Sigmoid colon (tissue), 7 donors: Measurements from ENCODE around the gene ZBTB5. TPM values are rescaled to one million over a fixed set of nuclear protein-coding genes. Genes with fewer than 3 reads are reported as not detected.

Source experiments
- DNase-seq: peaks from one replicate; pipeline ENCODE4 v3.0.0-alpha.2; 2019
- H3K27ac ChIP-seq, 4 donors: fragments of 200-600 bp; sonication (generic); one replicate each; pipeline ENCODE4 v1.5.1; 2016 to 2019; ENCODE audit warnings: mild to moderate bottlenecking in 1 of 4
- H3K27me3 ChIP-seq, 3 donors: fragments of 200-600 bp; sonication (generic); one replicate each; pipeline ENCODE4 v1.5.1; 2019; ENCODE audit warnings: mild to moderate bottlenecking in 1 of 3
- H3K36me3 ChIP-seq, 4 donors: fragments of 200-600 bp; sonication (generic); one replicate each; pipeline ENCODE4 v1.5.1; 2016 to 2019
- H3K4me1 ChIP-seq, 4 donors: fragments of 200-600 bp; sonication (generic); one replicate each; pipeline ENCODE4 v1.5.1; 2017 to 2019
- H3K4me3 ChIP-seq, 4 donors: fragments of 200-600 bp; sonication (generic); one replicate each; pipeline ENCODE4 v1.5.1; 2017 to 2019; ENCODE audit warnings: mild to moderate bottlenecking in 2 of 4, moderate library complexity in 1 of 4
- H3K9me3 ChIP-seq, 4 donors: fragments of 200-600 bp in 3 of 4; sonication (generic) in 3 of 4; one replicate each; pipeline versions ENCODE4 v1.5.1 to v1.6.1; 2013 to 2019
- EP300 ChIP-seq, 4 donors: sonication (generic); formaldehyde crosslinking; IDR thresholded peaks; one replicate each; pipeline ENCODE4 v1.6.1; 2017; ENCODE audit warnings: antibody characterized with exemption in 4 of 4
- POLR2A ChIP-seq, 2 donors: fragments of 450-650 bp; IDR thresholded peaks; one replicate each; pipeline ENCODE4 v1.6.1; 2016; ENCODE audit warnings: antibody characterized with exemption in 2 of 2, mild to moderate bottlenecking in 2 of 2, moderate library complexity in 2 of 2
- POLR2AphosphoS5 ChIP-seq, 4 donors: sonication (generic); formaldehyde crosslinking; IDR thresholded peaks; one replicate each; pipeline ENCODE4 v1.6.1; 2017; ENCODE audit warnings: antibody characterized with exemption in 4 of 4
- WGBS, 2 donors: extraction: QIAGEN DNeasy Blood & Tissue Kit; methylation state at CpG; one replicate each; pipeline ENCODE4 v1.1.7; 2013; 5-methylcytosine and 5-hydroxymethylcytosine counted together
- intact Hi-C: fragments of 100-400 bp; cut with DNase I; formaldehyde crosslinking; loops from one replicate; pipeline ENCODE4 v1.15.1; 2023
- polyA plus RNA-seq, 3 donors: library from polyadenylated mRNA; stranded (reverse); fragments of 200-250 nt; gene quantifications; one replicate each; pipeline ENCODE4 v1.2.3, GENCODE V29; 2013
- total RNA-seq, 4 donors: library from RNA; depleted of rRNA; stranded (reverse); fragments of >200 nt; gene quantifications; one replicate each; pipeline ENCODE4 v1.1.0, GENCODE V29; 2016
- TF ChIP-seq, protein P1 (sequence below), 4 experiments: fragments of 450-650 bp in 3 of 4; fragments of 200-600 bp in 1 of 4; IDR thresholded peaks; one replicate each; pipeline ENCODE4 v1.5.1; 2016 to 2019; ENCODE audit warnings: antibody characterized with exemption in 4 of 4, mild to moderate bottlenecking in 3 of 4, moderate library complexity in 2 of 4
- donor health status: healthy with polysubstance abuse.
- donor health status: Bipolar disorder and iron deficiency.
- donor health status: healthy.

The ZBTB5 gene
- total and polyA plus RNA-seq, 7 donors = 3.6 to 11.1 (median 7.7) TPM

DNA sequence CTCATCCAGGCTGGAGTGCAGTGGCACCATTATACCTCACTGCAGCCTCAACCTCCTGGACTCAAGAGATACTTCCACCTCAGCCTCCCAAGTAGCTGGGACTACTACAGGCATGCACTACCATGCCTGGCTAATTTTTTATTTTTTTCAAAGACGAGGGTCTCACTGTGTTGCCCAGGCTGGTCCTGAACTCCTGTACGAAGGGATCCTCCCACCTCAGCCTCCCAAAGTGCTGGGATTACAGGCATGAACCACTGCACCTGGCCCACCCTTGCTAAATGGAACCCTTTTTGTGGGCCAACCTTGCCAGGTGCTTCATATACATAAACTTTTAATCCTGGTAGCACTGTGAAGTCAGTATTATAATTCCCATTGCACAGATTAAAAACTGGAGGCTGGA lies 41.7 kb downstream of the ZBTB5 start:
- no peak for DNase-seq
- WGBS, 2 donors = 47 to 75% methylated on average over 2 of the region's 2 CpGs
- intact Hi-C loops = loop anchor here (5.0 kb wide), 3 partner anchors 39 to 169 kb away; partner anchors contain the start of genes POLR1E and TOMM5

GRCh38 chr9:37422289-37423104 lies 42.8 kb downstream of the ZBTB5 start, which contains the start of gene GRHPR:
TSS of gene GRHPR (plus strand) at chr9:37422696. CDS start at chr9:37422751, 55 bp downstream.
- 0 to 1% methylated on average over 56 of the region's 56 CpGs for WGBS, 2 donors
- Histone ChIP-seq H3K27me3 (no peaks in the 10 kb centered on the region), H3K36me3 (peaks cover 0 to 16% (median 9%) of the 10 kb centered on the region in 4 donors), H3K4me3 (peak within 1 kb of the TSS; percentile 72 to 91 (median 76)), H3K27ac (peak within 1 kb of the TSS; percentile 87 to 93 (median 88)), H3K9me3 (no peaks in the 10 kb centered on the region), H3K4me1 (peaks cover 0 to 38% (median 31%) of the 10 kb centered on the region in 4 donors)
- TF ChIP-seq POLR2A (IDR thresholded peaks at IDR 0.05) (peak; percentile 52 to 67), POLR2AphosphoS5 (IDR thresholded peaks at IDR 0.05) (peak; percentile 74 to 91 (median 86)), EP300 (IDR thresholded peaks at IDR 0.05) (no peak)
- TF ChIP-seq, protein P1, sequence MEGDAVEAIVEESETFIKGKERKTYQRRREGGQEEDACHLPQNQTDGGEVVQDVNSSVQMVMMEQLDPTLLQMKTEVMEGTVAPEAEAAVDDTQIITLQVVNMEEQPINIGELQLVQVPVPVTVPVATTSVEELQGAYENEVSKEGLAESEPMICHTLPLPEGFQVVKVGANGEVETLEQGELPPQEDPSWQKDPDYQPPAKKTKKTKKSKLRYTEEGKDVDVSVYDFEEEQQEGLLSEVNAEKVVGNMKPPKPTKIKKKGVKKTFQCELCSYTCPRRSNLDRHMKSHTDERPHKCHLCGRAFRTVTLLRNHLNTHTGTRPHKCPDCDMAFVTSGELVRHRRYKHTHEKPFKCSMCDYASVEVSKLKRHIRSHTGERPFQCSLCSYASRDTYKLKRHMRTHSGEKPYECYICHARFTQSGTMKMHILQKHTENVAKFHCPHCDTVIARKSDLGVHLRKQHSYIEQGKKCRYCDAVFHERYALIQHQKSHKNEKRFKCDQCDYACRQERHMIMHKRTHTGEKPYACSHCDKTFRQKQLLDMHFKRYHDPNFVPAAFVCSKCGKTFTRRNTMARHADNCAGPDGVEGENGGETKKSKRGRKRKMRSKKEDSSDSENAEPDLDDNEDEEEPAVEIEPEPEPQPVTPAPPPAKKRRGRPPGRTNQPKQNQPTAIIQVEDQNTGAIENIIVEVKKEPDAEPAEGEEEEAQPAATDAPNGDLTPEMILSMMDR (IDR thresholded peaks at IDR 0.05) = no peak
- intact Hi-C loops = loop anchor here (5.0 kb wide), 3 partner anchors 40 to 170 kb away; partner anchors contain the start of genes POLR1E and TOMM5
- DNase-seq = peak; percentile 93

More for the DNA sequence above, 41.7 kb downstream of the ZBTB5 start:
- Histone ChIP-seq H3K36me3 (peaks cover 6 to 26% (median 19%) of the 10 kb centered on the region in 4 donors), H3K27ac (peak overlapping the region in 1 of 4 donors; percentile 88), H3K4me1 (peaks cover 0 to 38% (median 31%) of the 10 kb centered on the region in 4 donors), H3K4me3 (peak overlapping the region; percentile 72 to 91 (median 76)), H3K27me3 (no peaks in the 10 kb centered on the region), H3K9me3 (no peaks in the 10 kb centered on the region)
- TF ChIP-seq, protein P1 (IDR thresholded peaks at IDR 0.05) = no peak
- TF ChIP-seq EP300 (IDR thresholded peaks at IDR 0.05) = no peak
- TF ChIP-seq POLR2A (IDR thresholded peaks at IDR 0.05) = no peak
- no peak for TF ChIP-seq POLR2AphosphoS5 (IDR thresholded peaks at IDR 0.05)

DNA sequence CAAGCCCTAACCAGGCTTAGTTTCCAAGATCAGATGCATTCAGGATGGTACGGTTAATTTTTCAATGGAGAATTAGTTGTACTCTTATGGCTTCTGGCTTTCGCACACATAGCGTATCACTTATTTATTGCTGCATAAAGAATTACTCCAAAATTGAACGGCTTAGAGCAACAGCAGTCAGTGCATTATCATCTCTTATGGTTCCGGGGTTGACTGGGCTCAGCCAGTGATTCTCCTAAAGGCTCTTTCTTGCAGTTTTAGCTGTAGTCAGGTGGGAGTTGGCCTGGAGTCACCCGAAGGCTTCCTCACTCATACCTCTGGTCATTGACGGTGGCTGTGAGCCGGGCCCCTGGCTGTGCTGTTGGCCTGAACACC lies 43.3 kb downstream of the ZBTB5 start:
- H3K9me3 ChIP-seq = no peaks in the 10 kb centered on the region

DNA sequence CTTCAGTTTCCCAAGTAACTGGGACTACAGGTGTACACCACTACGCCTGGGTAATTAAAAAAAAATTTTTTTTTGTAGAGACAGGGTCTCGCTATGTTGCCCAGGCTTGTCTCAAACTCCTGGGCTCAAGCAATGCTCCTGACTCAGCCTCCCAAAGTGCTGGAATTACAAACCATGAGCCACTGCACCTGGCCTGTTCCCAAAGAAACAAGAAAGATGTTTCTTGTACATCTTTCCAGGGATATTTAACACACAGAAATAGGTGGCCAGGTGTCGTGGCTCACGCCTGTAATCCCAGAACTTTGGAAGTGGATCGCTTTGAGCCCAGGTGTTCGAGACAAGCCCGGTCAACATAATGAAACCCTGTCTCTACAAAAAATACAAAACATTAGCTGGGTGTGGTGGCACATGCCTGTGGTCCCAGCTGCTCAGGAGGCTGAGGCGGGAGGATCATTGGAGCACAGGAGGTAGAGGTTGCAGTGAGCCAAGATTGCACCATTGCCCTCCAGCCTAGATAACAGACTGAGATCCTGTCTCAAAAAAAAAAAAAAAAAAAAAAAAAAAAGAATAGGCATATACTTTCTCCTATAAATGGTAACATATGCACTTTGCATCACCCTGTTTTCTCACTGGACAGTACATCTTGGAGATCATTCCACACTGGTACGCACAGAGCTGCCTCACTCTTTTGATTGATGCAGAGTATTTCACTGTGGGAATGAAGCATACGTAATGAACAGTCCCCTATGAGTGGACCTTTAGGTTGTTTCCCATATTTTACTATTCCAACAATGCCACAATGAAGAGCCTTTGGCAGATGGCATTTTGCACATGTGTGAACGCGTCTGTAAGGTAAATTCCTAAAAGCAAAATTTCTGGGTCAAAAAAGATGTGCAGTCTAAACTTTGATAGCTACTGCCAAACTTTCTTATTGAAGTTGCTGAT lies 44.7 kb downstream of the ZBTB5 start:
- H3K27me3 ChIP-seq = no peaks in the 10 kb centered on the region
- H3K4me3 ChIP-seq = no peak overlapping the region
- TF ChIP-seq POLR2AphosphoS5 (IDR thresholded peaks at IDR 0.05) (no peak), EP300 (IDR thresholded peaks at IDR 0.05) (no peak), POLR2A (IDR thresholded peaks at IDR 0.05) (no peak)
- TF ChIP-seq, protein P1 (IDR thresholded peaks at IDR 0.05) = no peak
- H3K36me3 ChIP-seq = no peaks in the 10 kb centered on the region
- H3K27ac ChIP-seq = no peak overlapping the region
- WGBS, 2 donors = 83 to 92% methylated on average over 12 of the region's 12 CpGs
- no peak for DNase-seq
- H3K4me1 ChIP-seq = peaks cover 0 to 36% (median 31%) of the 10 kb centered on the region in 4 donors
- no peaks in the 10 kb centered on the region for H3K9me3 ChIP-seq
- intact Hi-C loops = loop anchor here (5.0 kb wide), 3 partner anchors 42 to 172 kb away; partner anchors contain the start of genes POLR1E and TOMM5

More for the DNA sequence above, 43.3 kb downstream of the ZBTB5 start:
- Histone ChIP-seq H3K27ac (peak overlapping the region; percentile 87 to 93 (median 88)), H3K36me3 (peaks cover 0 to 10% (median 4%) of the 10 kb centered on the region in 4 donors), H3K27me3 (no peaks in the 10 kb centered on the region), H3K4me1 (peaks cover 0 to 38% (median 31%) of the 10 kb centered on the region in 4 donors), H3K4me3 (peak overlapping the region; percentile 72 to 91 (median 76))
- TF ChIP-seq, protein P1 (IDR thresholded peaks at IDR 0.05) = no peak
- no peak for TF ChIP-seq POLR2AphosphoS5 (IDR thresholded peaks at IDR 0.05)
- no peak for TF ChIP-seq POLR2A (IDR thresholded peaks at IDR 0.05)
- TF ChIP-seq EP300 (IDR thresholded peaks at IDR 0.05) = no peak
- no peak for DNase-seq
- intact Hi-C loops = loop anchor here (5.0 kb wide), 3 partner anchors 40 to 170 kb away; partner anchors contain the start of genes POLR1E and TOMM5
- WGBS, 2 donors = 64 to 72% methylated on average over 8 of the region's 8 CpGs
